WI38 (cell line): Measurements from ENCODE around the gene LETM1.
A peak's percentile ranks its signal among the peaks of the same experiment; 100 is the strongest.

Source experiments
- H3K4me3 ChIP-seq: 2 replicates; pipeline ENCODE4 v1.5.1; 2011; ENCODE audit warnings: low read depth, mild to moderate bottlenecking, control low read depth, low read length
- CTCF ChIP-seq: IDR thresholded peaks from 2 replicates; pipeline ENCODE4 v1.5.1; 2012; ENCODE audit warnings: low read depth, mild to moderate bottlenecking, control low read depth, low read length

The LETM1 gene

GRCh38 chr4:1885414-1885813 lies 29.5 kb upstream of the LETM1 start:
- no peak overlapping the region for H3K4me3 ChIP-seq
- TF ChIP-seq CTCF: no peak

GRCh38 chr4:1883583-1883982 lies 27.6 kb upstream of the LETM1 start:
- H3K4me3 ChIP-seq: no peak overlapping the region
- TF ChIP-seq CTCF: no peak

DNA sequence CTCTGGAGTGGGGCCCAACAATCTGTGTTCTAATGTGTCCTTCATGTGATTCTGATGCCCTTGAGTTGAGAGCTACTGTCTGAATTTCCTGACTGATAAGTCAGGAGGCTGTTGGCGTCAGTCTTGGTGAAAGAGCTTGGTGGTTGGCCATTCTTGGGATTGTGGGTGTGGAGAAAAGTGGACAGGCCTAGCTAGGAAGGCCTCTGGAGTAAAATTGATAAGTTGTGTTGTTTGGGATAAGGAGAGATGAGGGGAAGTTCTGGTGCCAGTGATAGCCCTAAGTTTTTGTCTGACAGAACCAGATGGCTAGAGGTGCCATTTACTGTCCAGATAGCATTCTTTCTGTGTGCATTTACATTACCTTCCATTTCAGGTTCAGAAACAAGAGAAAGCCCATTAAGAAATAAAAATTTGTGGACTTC lies 26.9 kb upstream of the LETM1 start:
- H3K4me3 ChIP-seq: no peak overlapping the region

GRCh38 chr4:1880332-1880731 lies 24.4 kb upstream of the LETM1 start:
- no peak for TF ChIP-seq CTCF
- H3K4me3 ChIP-seq: no peak overlapping the region

More for the DNA sequence above, 26.9 kb upstream of the LETM1 start:
- no peak for TF ChIP-seq CTCF

GRCh38 chr4:1879485-1879884 lies 23.5 kb upstream of the LETM1 start:
- TF ChIP-seq CTCF: no peak
- H3K4me3 ChIP-seq: no peak overlapping the region

DNA sequence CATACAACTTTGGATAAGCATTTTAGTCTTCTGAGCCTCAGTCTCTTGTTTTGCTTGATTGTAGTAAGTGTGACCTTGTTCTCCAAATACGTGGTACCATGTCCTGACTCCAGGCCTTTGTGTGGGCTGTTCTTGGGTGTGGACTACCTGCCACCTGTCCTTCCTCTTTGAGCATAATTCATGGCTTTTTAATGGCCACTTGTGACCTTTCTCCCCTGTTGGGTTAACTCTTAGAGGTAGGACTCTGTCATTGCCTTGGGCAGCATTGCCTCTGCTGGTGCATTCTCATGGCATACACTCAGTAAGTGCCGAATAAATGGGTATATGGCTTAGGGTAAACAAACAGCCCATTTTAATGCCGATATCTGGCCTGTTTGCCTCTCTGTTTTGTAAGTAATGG lies 18.2 kb upstream of the LETM1 start:
- H3K4me3 ChIP-seq: no peak overlapping the region
- no peak for TF ChIP-seq CTCF

DNA sequence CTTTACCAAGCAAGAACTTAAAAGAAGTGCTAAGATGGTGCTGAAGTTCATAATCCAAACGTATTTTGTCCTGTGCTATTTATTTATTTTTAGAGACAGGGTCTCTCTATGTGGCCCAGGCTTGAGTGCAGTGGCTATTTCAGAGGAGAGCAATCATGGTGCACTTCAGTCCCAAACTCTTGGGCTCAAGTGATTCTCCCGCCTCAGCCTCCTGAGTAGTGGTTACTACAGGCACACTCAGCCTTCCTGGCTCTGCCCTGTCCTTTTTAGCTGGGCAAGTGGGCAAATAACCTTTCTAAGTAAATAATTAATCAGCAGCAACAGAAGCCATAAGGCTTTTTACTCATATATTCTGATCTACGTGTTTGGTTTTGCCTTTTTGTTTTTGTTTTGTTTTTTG lies 17.8 kb upstream of the LETM1 start:
- peak overlapping the region; percentile 88 for H3K4me3 ChIP-seq
- no peak for TF ChIP-seq CTCF

DNA sequence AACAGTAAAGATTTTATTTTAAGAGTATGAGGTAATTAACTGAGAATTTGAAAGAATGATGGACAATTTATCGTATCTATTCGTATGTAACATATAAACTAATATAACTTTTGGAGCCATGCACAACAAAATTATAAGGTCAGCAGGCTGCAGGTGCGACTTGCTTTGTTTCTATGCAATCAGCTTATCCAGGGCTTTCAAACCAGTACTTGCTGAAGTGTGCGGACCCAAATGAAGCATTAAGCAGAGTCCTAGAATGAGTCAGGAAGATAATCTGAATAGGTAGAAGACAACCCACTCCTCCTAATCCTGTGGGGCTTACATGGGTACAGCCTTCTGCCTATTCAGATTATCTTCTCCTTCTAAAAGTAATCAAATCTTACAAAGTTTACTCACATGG lies 17.3 kb upstream of the LETM1 start:
- peak overlapping the region; percentile 88 for H3K4me3 ChIP-seq

More for the DNA sequence above, 17.3 kb upstream of the LETM1 start:
- TF ChIP-seq CTCF: no peak
